Rectal smooth muscle tissue (tissue), 1 donor: ENCODE results near the gene FAM200A.
A peak's percentile ranks its signal among the peaks of the same experiment; 100 is the strongest.
"Not testable (repeated sequence)": the region's sequence is repeated elsewhere in the genome, so short reads cannot be mapped to it uniquely, and the experiment has no call there.

ENCODE experiments used
- H3K27ac ChIP-seq: one replicate; pipeline ENCODE4 v1.7.0; 2013; ENCODE audit warnings: low read depth, low read length, inconsistent platforms
- H3K27me3 ChIP-seq: one replicate; pipeline ENCODE4 v1.7.0; 2013; ENCODE audit warnings: low read length; ENCODE audit not compliant: control insufficient read depth, insufficient read depth
- H3K36me3 ChIP-seq: one replicate; pipeline ENCODE4 v1.7.0; 2013; ENCODE audit warnings: low read length; ENCODE audit not compliant: control insufficient read depth, insufficient read depth
- H3K4me1 ChIP-seq: one replicate; pipeline ENCODE4 v1.7.0; 2013; ENCODE audit warnings: low read length; ENCODE audit not compliant: control insufficient read depth, insufficient read depth
- H3K4me3 ChIP-seq: one replicate; pipeline ENCODE4 v1.7.0; 2013; ENCODE audit warnings: low read length
- H3K9ac ChIP-seq: one replicate; pipeline ENCODE4 v1.7.0; 2013; ENCODE audit warnings: low read length

FAM200A gene

DNA sequence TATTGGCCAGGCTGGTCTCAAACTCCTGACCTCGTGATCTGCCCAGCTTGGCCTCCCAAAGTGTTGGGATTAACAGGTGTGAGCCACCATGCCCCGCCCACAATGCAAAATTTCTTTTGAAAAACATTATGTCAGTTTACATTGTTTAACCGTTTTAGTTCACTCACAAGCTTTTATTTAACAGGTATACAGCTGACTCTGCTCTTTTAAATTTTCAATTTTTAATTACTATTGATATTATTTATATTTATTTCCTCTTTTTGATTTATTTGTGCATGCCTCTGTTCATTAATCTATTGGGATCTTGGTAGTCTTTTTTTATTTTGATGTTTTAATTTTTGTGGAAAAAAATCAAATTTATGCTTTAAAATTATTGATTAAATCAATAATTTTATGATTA is 30.5 kb downstream of the FAM200A start:
- peaks cover 13% of the 10 kb centered on the region for H3K36me3 ChIP-seq
- H3K9ac ChIP-seq: no peak overlapping the region
- H3K27me3 ChIP-seq: no peaks in the 10 kb centered on the region
- no peak overlapping the region for H3K27ac ChIP-seq
- no peaks in the 10 kb centered on the region for H3K4me1 ChIP-seq
- H3K4me3 ChIP-seq: no peak overlapping the region

- H3K9ac ChIP-seq: no peak overlapping the region
- no peaks in the 10 kb centered on the region for H3K27me3 ChIP-seq
- no peaks in the 10 kb centered on the region for H3K4me1 ChIP-seq
- H3K4me3 ChIP-seq: no peak overlapping the region
- no peak overlapping the region for H3K27ac ChIP-seq
- H3K36me3 ChIP-seq: peaks cover 14% of the 10 kb centered on the region
These were observed 37.9 kb downstream of the FAM200A start for GRCh38 chr7:99514050-99514449.

GRCh38 chr7:99505324-99505662 is 46.6 kb downstream of the FAM200A start:
- Histone ChIP-seq H3K36me3 (no peaks in the 10 kb centered on the region), H3K4me3 (peak overlapping the region; percentile 81), H3K9ac (peak overlapping the region; percentile 83), H3K4me1 (peaks cover 10% of the 10 kb centered on the region), H3K27me3 (no peaks in the 10 kb centered on the region), H3K27ac (peak overlapping the region; percentile 96)

- Histone ChIP-seq H3K9ac (peak within 1 kb of the TSS; percentile 83), H3K27ac (peak within 1 kb of the TSS; percentile 96), H3K4me3 (peak within 1 kb of the TSS; percentile 81), H3K36me3 (no peaks in the 10 kb centered on the region), H3K4me1 (peaks cover 10% of the 10 kb centered on the region), H3K27me3 (no peaks in the 10 kb centered on the region)
These were observed 47.2 kb downstream of the FAM200A start, which contains the start of gene ZKSCAN5 for GRCh38 chr7:99504603-99505323. ZKSCAN5 (plus strand) TSS chr7:99504662; CDS start chr7:99506045, 1,383 bp downstream.

- Histone ChIP-seq H3K9ac (no peak overlapping the region), H3K4me3 (peak overlapping the region; percentile 81), H3K36me3 (no peaks in the 10 kb centered on the region), H3K4me1 (peaks cover 10% of the 10 kb centered on the region), H3K27me3 (no peaks in the 10 kb centered on the region), H3K27ac (peak overlapping the region; percentile 96)
These were observed 47.7 kb downstream of the FAM200A start for GRCh38 chr7:99504281-99504602.

GRCh38 chr7:99501236-99501635 is 50.7 kb downstream of the FAM200A start:
- H3K27ac ChIP-seq, H3K27me3 ChIP-seq, H3K9ac ChIP-seq, H3K4me3 ChIP-seq, H3K36me3 ChIP-seq: not testable (repeated sequence)
- H3K4me1 ChIP-seq: peaks cover 16% of the 10 kb centered on the region

GRCh38 chr7:99500637-99501009 is 51.3 kb downstream of the FAM200A start:
- Histone ChIP-seq H3K4me3 (peak overlapping the region; percentile 100), H3K9ac (peak overlapping the region; percentile 54), H3K4me1 (peaks cover 10% of the 10 kb centered on the region), H3K36me3 (peaks cover 3% of the 10 kb centered on the region), H3K27me3 (no peaks in the 10 kb centered on the region), H3K27ac (peak overlapping the region; percentile 94)

GRCh38 chr7:99499721-99500636 is 51.9 kb downstream of the FAM200A start, which contains the start of gene ZNF394:
ZNF394 (minus strand) TSS chr7:99500281; CDS start chr7:99500093, 188 bp downstream.
- Histone ChIP-seq H3K27me3 (no peaks in the 10 kb centered on the region), H3K4me3 (peak within 1 kb of the TSS; percentile 100), H3K4me1 (peaks cover 9% of the 10 kb centered on the region), H3K9ac (peak within 1 kb of the TSS; percentile 94), H3K27ac (peak within 1 kb of the TSS; percentile 94), H3K36me3 (peaks cover 3% of the 10 kb centered on the region)

- peak overlapping the region; percentile 94 for H3K27ac ChIP-seq
- H3K4me3 ChIP-seq: peak overlapping the region; percentile 100
- peak overlapping the region; percentile 94 for H3K9ac ChIP-seq
- H3K4me1 ChIP-seq: peaks cover 9% of the 10 kb centered on the region
- H3K27me3 ChIP-seq: no peaks in the 10 kb centered on the region
- H3K36me3 ChIP-seq: peaks cover 4% of the 10 kb centered on the region
These were observed 52.6 kb downstream of the FAM200A start for GRCh38 chr7:99499371-99499720.

GRCh38 chr7:99498546-99498944 is 53.4 kb downstream of the FAM200A start:
- H3K4me3 ChIP-seq: peak overlapping the region; percentile 100

DNA sequence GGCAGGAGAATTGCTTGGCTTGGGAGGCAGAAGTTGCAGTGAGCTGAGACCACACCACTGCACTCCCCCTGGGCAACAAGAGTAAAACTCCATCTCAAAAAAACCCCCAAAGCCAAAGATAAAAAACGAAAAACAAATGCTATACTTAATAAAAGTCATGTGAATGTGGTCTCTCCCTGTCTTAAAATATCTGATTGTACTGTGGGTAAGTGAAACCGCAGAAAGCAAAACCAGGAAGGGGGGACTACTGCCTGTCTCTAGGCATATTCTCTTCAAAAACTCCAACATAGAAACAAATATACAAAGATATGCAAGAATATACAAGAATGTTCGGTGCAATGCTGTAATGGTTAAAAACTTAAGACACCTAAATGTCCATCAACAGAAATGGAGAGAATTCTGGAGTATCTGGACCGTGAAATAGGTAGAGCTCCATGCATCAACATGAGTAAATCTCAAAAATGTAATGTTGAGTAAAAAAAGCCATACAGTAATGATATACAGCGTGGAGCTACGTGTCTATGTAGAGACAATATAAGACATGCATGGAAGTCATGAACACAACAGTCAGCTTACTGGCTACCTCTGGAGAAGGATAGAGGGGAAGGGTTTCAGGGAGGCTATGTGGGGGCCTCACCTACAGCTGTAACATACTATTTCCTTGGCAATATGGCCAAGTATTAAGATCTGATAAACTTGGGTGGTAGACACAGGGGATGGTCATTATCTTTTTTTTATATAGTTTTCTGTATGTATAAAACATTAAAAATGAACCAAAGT is 54.0 kb downstream of the FAM200A start:
- no peaks in the 10 kb centered on the region for H3K27me3 ChIP-seq
- H3K36me3 ChIP-seq: peaks cover 15% of the 10 kb centered on the region
- no peak overlapping the region for H3K9ac ChIP-seq
- no peak overlapping the region for H3K27ac ChIP-seq
- peaks cover 9% of the 10 kb centered on the region for H3K4me1 ChIP-seq
- H3K4me3 ChIP-seq: peak overlapping the region; percentile 100

More at GRCh38 chr7:99498546-99498944, 53.4 kb downstream of the FAM200A start:
- Histone ChIP-seq H3K27ac (no peak overlapping the region), H3K4me1 (peaks cover 9% of the 10 kb centered on the region), H3K9ac (no peak overlapping the region), H3K27me3 (no peaks in the 10 kb centered on the region), H3K36me3 (peaks cover 12% of the 10 kb centered on the region)
